HCT116 (cell line): Measurements from ENCODE around the gene PDHB. TPM values are rescaled to one million over a fixed set of nuclear protein-coding genes. Genes with fewer than 3 reads are reported as not detected.

Source experiments
- ATAC-seq: fragments of 200-7000 bp; cut with Tn5 transposase; 2 replicates; pipeline ENCODE4 v1.9.1; 2020; ENCODE audit warnings: mild to moderate bottlenecking, moderate library complexity
- BruUV-seq: library from RNA; stranded (reverse); fragments of 400-500 nt; replicated peaks from 2 replicates; lab custom pipeline; 2021; lab: Mats Ljungman, UMichigan
- CTCF ChIA-PET: fragments of 300-600 bp; sonication (Branson Sonifier 250); formaldehyde crosslinking; loops from one replicate; lab custom pipeline; 2021; ENCODE audit warnings: antibody characterized with exemption; lab: Charles Lee
- POLR2A ChIA-PET: fragments of 300-600, 350-600 bp; sonication (Branson Sonifier 250); formaldehyde crosslinking; loops from one replicate; lab custom pipeline; 2021; ENCODE audit warnings: antibody characterized with exemption; lab: Charles Lee
- RAD21 ChIA-PET, 2 experiments: fragments of 300-600 bp; sonication (Branson Sonifier 250); formaldehyde crosslinking; loops; one replicate each; lab custom pipeline; 2023; ENCODE audit warnings: low total read pairs in 2 of 2; ENCODE audit not compliant: uncharacterized antibody in 2 of 2, unreplicated experiment in 2 of 2, low non-redundant PET in 1 of 2; lab: Charles Lee
- DNase-seq: peaks from one replicate; pipeline ENCODE4 v3.0.0-alpha.2; 2010; ENCODE audit warnings: low read depth, low spot score
- H2AFZ ChIP-seq: fragments of 200-600 bp; shearing (Covaris generic), sonication (generic); 2 replicates; pipeline ENCODE4 v1.6.1; 2017; ENCODE audit warnings: low read depth, mixed run types, mixed read lengths, antibody characterized with exemption, low read length; ENCODE audit not compliant: poor library complexity, severe bottlenecking
- H3K27ac ChIP-seq: 2 replicates; pipeline ENCODE4 v1.5.1; 2012; ENCODE audit warnings: low read depth, low read length
- H3K27me3 ChIP-seq: fragments of 200-600 bp; sonication (generic); 2 replicates; pipeline ENCODE4 v1.6.1; 2016; ENCODE audit warnings: mixed run types, low read length, mixed read lengths; ENCODE audit not compliant: insufficient read depth
- H3K36me3 ChIP-seq, 2 experiments: fragments of 200-500 bp in 1 of 2; fragments of 200-600 bp in 1 of 2; sonication (Bioruptor generic) in 1 of 2; sonication (generic) in 1 of 2; 2 replicates each; pipeline versions ENCODE4 v1.5.1 to v1.6.1; 2014 to 2016; ENCODE audit warnings: low read length in 2 of 2, inconsistent platforms in 1 of 2, mixed read lengths in 1 of 2, mixed run types in 1 of 2; ENCODE audit not compliant: insufficient read depth in 2 of 2, control insufficient read depth in 1 of 2
- H3K4me1 ChIP-seq, 2 experiments: fragments of 200-600 bp in 1 of 2; sonication (generic) in 1 of 2; 2 replicates each; pipeline versions ENCODE4 v1.5.1 to v1.6.1; 2012 to 2017; ENCODE audit warnings: low read length in 2 of 2, inconsistent platforms in 1 of 2, mild to moderate bottlenecking in 1 of 2, mixed read lengths in 1 of 2, mixed run types in 1 of 2, moderate library complexity in 1 of 2; ENCODE audit not compliant: insufficient read depth in 2 of 2, control insufficient read depth in 1 of 2
- H3K4me2 ChIP-seq: fragments of 200-600 bp; sonication (generic); 2 replicates; pipeline ENCODE4 v1.6.1; 2017; ENCODE audit warnings: mixed run types, low read length, mixed read lengths
- H3K4me3 ChIP-seq, 2 experiments: fragments of 200-600 bp in 1 of 2; sonication (generic) in 1 of 2; replicated peaks in 1 of 2; 2 replicates each; pipeline ENCODE4 v1.5.1; 2011 to 2016; ENCODE audit warnings: low read length in 2 of 2, control low read depth in 1 of 2, low read depth in 1 of 2, mild to moderate bottlenecking in 1 of 2, mixed read lengths in 1 of 2, mixed run types in 1 of 2
- H3K79me2 ChIP-seq: fragments of 200-600 bp; sonication (generic); 2 replicates; pipeline ENCODE4 v1.6.1; 2017; ENCODE audit warnings: mild to moderate bottlenecking, mixed run types, low read length, moderate library complexity, mixed read lengths; ENCODE audit not compliant: insufficient read depth
- H3K9ac ChIP-seq: fragments of 200-600 bp; sonication (generic); 2 replicates; pipeline ENCODE4 v1.6.1; 2016; ENCODE audit warnings: low read length, mixed read lengths
- H3K9me2 ChIP-seq: fragments of 200-600 bp; sonication (generic), shearing (Covaris generic); 2 replicates; pipeline ENCODE4 v1.6.1; 2017; ENCODE audit warnings: mixed run types, mild to moderate bottlenecking, moderate library complexity; ENCODE audit not compliant: insufficient read depth
- H3K9me3 ChIP-seq, 2 experiments: fragments of 200-500 bp in 1 of 2; fragments of 200-600 bp in 1 of 2; sonication (Bioruptor generic) in 1 of 2; sonication (generic) in 1 of 2; 2 replicates each; pipeline ENCODE4 v1.6.1; 2014 to 2017; ENCODE audit warnings: low read length in 2 of 2, mixed read lengths in 2 of 2, inconsistent platforms in 1 of 2, low read depth in 1 of 2, mild to moderate bottlenecking in 1 of 2, mixed run types in 1 of 2, moderate library complexity in 1 of 2; ENCODE audit not compliant: control insufficient read depth in 1 of 2, insufficient read depth in 1 of 2
- H4K20me1 ChIP-seq: fragments of 200-600 bp; sonication (generic), shearing (Covaris generic); 2 replicates; pipeline ENCODE4 v1.6.1; 2017; ENCODE audit warnings: mixed run types, mild to moderate bottlenecking, moderate library complexity; ENCODE audit not compliant: insufficient read depth
- ATF3 ChIP-seq: IDR thresholded peaks from 2 replicates; pipeline ENCODE4 v1.6.1; 2012
- CBX3 ChIP-seq: IDR thresholded peaks from 2 replicates; pipeline ENCODE4 v1.6.1; 2012; ENCODE audit warnings: low read depth
- CEBPB ChIP-seq: IDR thresholded peaks from 2 replicates; pipeline ENCODE4 v1.6.1; 2012; ENCODE audit warnings: low read depth
- CTCF ChIP-seq, 3 experiments: fragments of 200-600 bp in 1 of 3; sonication (generic) in 1 of 3; IDR thresholded peaks in 2 of 3; conservative IDR thresholded peaks in 1 of 3; 2 replicates each; pipeline ENCODE4 v1.5.1; 2012 to 2017; ENCODE audit warnings: low read depth in 2 of 3, low read length in 2 of 3, antibody characterized with exemption in 1 of 3, borderline replicate concordance in 1 of 3, control low read depth in 1 of 3, mild to moderate bottlenecking in 1 of 3, mixed read lengths in 1 of 3, mixed run types in 1 of 3, moderate library complexity in 1 of 3; ENCODE audit not compliant: insufficient read depth in 1 of 3
- EGR1 ChIP-seq: IDR thresholded peaks from 2 replicates; pipeline ENCODE4 v1.6.1; 2012; ENCODE audit warnings: low read depth
- ELF1 ChIP-seq: IDR thresholded peaks from 2 replicates; pipeline ENCODE4 v1.6.1; 2012; ENCODE audit warnings: low read depth, borderline replicate concordance
- EZH2phosphoT487 ChIP-seq: fragments of 200-600 bp; IDR thresholded peaks from 2 replicates; pipeline ENCODE4 v1.6.1; 2018; ENCODE audit warnings: antibody characterized with exemption, borderline replicate concordance
- FOSL1 ChIP-seq: IDR thresholded peaks from 2 replicates; pipeline ENCODE4 v1.6.1; 2012; ENCODE audit warnings: low read depth
- MAX ChIP-seq: IDR thresholded peaks from 2 replicates; pipeline ENCODE4 v1.6.1; 2012
- POLR2A ChIP-seq: IDR thresholded peaks from 2 replicates; pipeline ENCODE4 v1.7.0; 2011; ENCODE audit warnings: borderline replicate concordance; ENCODE audit not compliant: insufficient read depth, insufficient read length; ENCODE audit errors: extremely low read depth
- POLR2AphosphoS5 ChIP-seq: IDR thresholded peaks from 2 replicates; pipeline ENCODE4 v1.6.1; 2011; ENCODE audit warnings: mild to moderate bottlenecking, low read depth, low read length, moderate library complexity
- RAD21 ChIP-seq: IDR thresholded peaks from 2 replicates; pipeline ENCODE4 v1.6.1; 2012; ENCODE audit warnings: low read depth, mild to moderate bottlenecking
- REST ChIP-seq: IDR thresholded peaks from 2 replicates; pipeline ENCODE4 v1.6.1; 2012; ENCODE audit warnings: low read depth
- SIN3A ChIP-seq: IDR thresholded peaks from 2 replicates; pipeline ENCODE4 v1.6.1; 2012; ENCODE audit warnings: low read depth
- SP1 ChIP-seq: IDR thresholded peaks from 2 replicates; pipeline ENCODE4 v1.6.1; 2012; ENCODE audit warnings: low read depth
- SRF ChIP-seq: IDR thresholded peaks from 2 replicates; pipeline ENCODE4 v1.6.1; 2012; ENCODE audit warnings: low read depth
- TCF7L2 ChIP-seq: IDR thresholded peaks from 2 replicates; pipeline ENCODE4 v1.7.0; 2011; ENCODE audit warnings: borderline replicate concordance, inconsistent platforms; ENCODE audit not compliant: insufficient read depth, insufficient read length; ENCODE audit errors: extremely low read depth
- ZBTB33 ChIP-seq: IDR thresholded peaks from 2 replicates; pipeline ENCODE4 v1.6.1; 2011; ENCODE audit warnings: mild to moderate bottlenecking, low read length, moderate library complexity; ENCODE audit not compliant: insufficient replicate concordance; ENCODE audit errors: extremely low read depth
- ZFX ChIP-seq: fragments of 450-650 bp; IDR thresholded peaks from 2 replicates; pipeline ENCODE4 v1.6.1; 2017
- ZNF274 ChIP-seq: fragments of 200-500 bp; sonication (Bioruptor generic); IDR thresholded peaks from 2 replicates; pipeline ENCODE4 v1.6.1; 2014; ENCODE audit warnings: mild to moderate bottlenecking, low read depth, low read length, inconsistent platforms
- intact Hi-C: fragments of 100-400 bp; cut with micrococcal nuclease; formaldehyde crosslinking; loops from 2 replicates; pipeline ENCODE4 v1.10.0; 2022
- total RNA-seq: library from RNA; stranded (reverse); gene quantifications from one replicate; pipeline ENCODE4 v1.2.1, GENCODE V29; 2021; ENCODE audit not compliant: unreplicated experiment

The PDHB gene
- total RNA-seq, 1 experiment from 2014 or later, result 60.2 TPM

- no peak overlapping the region for H3K4me2 ChIP-seq
- no peak overlapping the region for H3K27ac ChIP-seq
- no peaks in the 10 kb centered on the region for H3K9me2 ChIP-seq
- no peak overlapping the region for H3K9ac ChIP-seq
- H2AFZ ChIP-seq, result no peak overlapping the region
- no peaks in the 10 kb centered on the region for H3K79me2 ChIP-seq
- DNase-seq (no peak), ATAC-seq (no peak)
- RAD21 ChIA-PET, result no interaction called here
- no peaks in the 10 kb centered on the region for H3K27me3 ChIP-seq
- BruUV-seq, result no TSS peak
- H3K9me3 ChIP-seq, result no peaks in the 10 kb centered on the region
- H3K36me3 ChIP-seq, result no peaks in the 10 kb centered on the region
- POLR2A ChIA-PET, result no interaction called here
- intact Hi-C loops, result no loop called here
- H3K4me3 ChIP-seq, result no peak overlapping the region
- CTCF ChIA-PET, result interaction anchor here (1.6 to 2.1 kb wide), 2 partner anchors 9 to 19 kb away, joined by 6 to 9 read pairs; partner anchors contain the start of gene KCTD6
- H3K4me1 ChIP-seq, result peaks cover 10 to 21% of the 10 kb centered on the region in 2 experiments
- no peaks in the 10 kb centered on the region for H4K20me1 ChIP-seq
- TF ChIP-seq MAX, result no peak
- no peak for TF ChIP-seq CEBPB
- TF ChIP-seq RAD21, result no peak
- TF ChIP-seq ATF3, result no peak
- TF ChIP-seq FOSL1, result no peak
- TF ChIP-seq CTCF (IDR thresholded peaks at IDR 0.05 in 2 of 3, conservative IDR thresholded peaks at IDR 0.05 in 1 of 3; ENCODE audit: borderline replicate concordance in 1 of 3, insufficient read depth in 1 of 3, low read depth in 2 of 3, low read length in 2 of 3), result no peak
- no peak for TF ChIP-seq POLR2A
- TF ChIP-seq ZFX, result no peak
- TF ChIP-seq SRF, result no peak
- TF ChIP-seq REST, result no peak
- TF ChIP-seq TCF7L2, result no peak
- no peak for TF ChIP-seq SP1
- TF ChIP-seq SIN3A, result no peak
- TF ChIP-seq EGR1, result no peak
- no peak for TF ChIP-seq CBX3
- no peak for TF ChIP-seq POLR2AphosphoS5
- no peak for TF ChIP-seq EZH2phosphoT487
- no peak for TF ChIP-seq ELF1
- no peak for TF ChIP-seq ZBTB33
- no peak for TF ChIP-seq ZNF274
Measured at GRCh38 chr3:58482917-58483636, 49.4 kb upstream of the PDHB start.
